SW480 (cell line): ENCODE measurements around the gene KLHL17.
"Not testable (repeated sequence)": the region's sequence is repeated elsewhere in the genome, so short reads cannot be mapped to it uniquely, and the experiment has no call there.

Experiments
- DNase-seq: peaks from one replicate; pipeline ENCODE4 v3.0.0-alpha.2; 2016; ENCODE audit warnings: low spot score

KLHL17 gene

GRCh38 chr1:937521-937920 is 22.9 kb upstream of the KLHL17 start:
- DNase-seq, result no peak

- DNase-seq, result peak; percentile 60
Observed at GRCh38 chr1:938088-938683, 22.2 kb upstream of the KLHL17 start.

GRCh38 chr1:938711-939489 is 21.5 kb upstream of the KLHL17 start:
- DNase-seq, result no peak

GRCh38 chr1:939511-940106 is 20.8 kb upstream of the KLHL17 start:
- DNase-seq, result no peak

- DNase-seq, result no peak
Observed at GRCh38 chr1:940107-941014, 20.0 kb upstream of the KLHL17 start.

GRCh38 chr1:941015-941587 is 19.3 kb upstream of the KLHL17 start:
- DNase-seq, result no peak

GRCh38 chr1:941588-942383 is 18.6 kb upstream of the KLHL17 start:
- peak; percentile 77 for DNase-seq

- no peak for DNase-seq
Observed at GRCh38 chr1:942411-942821, 18.0 kb upstream of the KLHL17 start.

- no peak for DNase-seq
Observed at GRCh38 chr1:942864-943533, 17.4 kb upstream of the KLHL17 start.

GRCh38 chr1:943545-944340 is 16.6 kb upstream of the KLHL17 start:
- no peak for DNase-seq

- DNase-seq, result no peak
Observed at GRCh38 chr1:944341-945325, 15.8 kb upstream of the KLHL17 start.

GRCh38 chr1:945688-946556 is 14.5 kb upstream of the KLHL17 start:
- DNase-seq, result no peak

- DNase-seq, result not testable (repeated sequence)
Observed at GRCh38 chr1:946811-947210, 13.6 kb upstream of the KLHL17 start.

- no peak for DNase-seq
Observed at GRCh38 chr1:947958-948357, 12.4 kb upstream of the KLHL17 start.

- DNase-seq, result no peak
Observed at GRCh38 chr1:950268-950667, 10.1 kb upstream of the KLHL17 start.

- DNase-seq, result no peak
Observed at GRCh38 chr1:950881-951280, 9.5 kb upstream of the KLHL17 start.

GRCh38 chr1:951364-951763 is 9.0 kb upstream of the KLHL17 start:
- no peak for DNase-seq

- no peak for DNase-seq
Observed at GRCh38 chr1:952201-952600, 8.2 kb upstream of the KLHL17 start.
